NCI-H2029 (cell line): Measurements from ENCODE around the gene ENSA.
"Not testable (repeated sequence)": the region's sequence is repeated elsewhere in the genome, so short reads cannot be mapped to it uniquely, and the experiment has no call there.

Source experiments
- DNase-seq: peaks from one replicate; lab custom pipeline; 2025; lab: John Stamatoyannopoulos, UW

Gene ENSA

GRCh38 chr1:150580966-150581365 is 48.4 kb downstream of the ENSA start:
- not testable (repeated sequence) for DNase-seq

GRCh38 chr1:150579945-150580642 is 49.3 kb downstream of the ENSA start:
- DNase-seq: no peak

GRCh38 chr1:150579110-150579944 is 50.1 kb downstream of the ENSA start, which contains the start of gene MCL1:
Gene MCL1 (minus strand): TSS chr1:150579610. CDS start chr1:150579530, 80 bp downstream.
- peak; percentile 95 for DNase-seq

DNA sequence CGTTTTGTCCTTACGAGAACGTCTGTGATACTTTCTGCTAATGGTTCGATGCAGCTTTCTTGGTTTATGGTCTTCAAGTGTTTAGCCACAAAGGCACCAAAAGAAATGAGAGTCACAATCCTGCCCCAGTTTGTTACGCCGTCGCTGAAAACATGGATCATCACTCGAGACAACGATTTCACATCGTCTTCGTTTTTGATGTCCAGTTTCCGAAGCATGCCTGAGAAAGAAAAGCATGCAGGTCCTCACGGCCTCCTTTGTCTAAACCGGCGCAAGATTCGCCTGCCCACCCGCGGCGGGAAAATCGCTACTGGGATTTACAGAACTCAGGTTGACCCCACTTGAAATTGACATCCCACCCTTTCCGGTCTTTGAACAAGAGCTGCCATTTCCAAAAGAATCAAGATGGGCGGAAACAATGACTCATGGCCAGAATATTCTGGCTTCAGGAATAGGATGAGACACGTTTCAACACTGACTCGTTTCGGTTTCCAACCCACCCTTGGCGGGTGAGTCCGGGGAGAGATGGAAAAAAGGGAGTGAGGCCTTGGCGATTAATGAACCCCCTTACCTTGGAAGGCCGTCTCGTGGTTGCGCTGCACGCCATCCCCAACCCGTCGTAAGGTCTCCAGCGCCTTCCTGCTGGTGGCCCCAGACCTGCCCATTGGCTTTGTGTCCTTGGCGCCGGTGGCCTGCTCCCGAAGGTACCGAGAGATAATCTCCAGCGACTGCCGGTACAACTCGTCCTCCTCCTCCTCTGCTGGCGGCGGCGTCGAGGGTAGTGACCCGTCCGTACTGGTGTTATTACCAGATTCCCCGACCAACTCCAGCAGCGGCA is 50.9 kb downstream of the ENSA start:
- DNase-seq: peak; percentile 75

- DNase-seq: peak; percentile 30
Observed at GRCh38 chr1:150577557-150578271, 51.7 kb downstream of the ENSA start.

- no peak for DNase-seq
Observed at GRCh38 chr1:150576794-150577556, 52.4 kb downstream of the ENSA start.

DNA sequence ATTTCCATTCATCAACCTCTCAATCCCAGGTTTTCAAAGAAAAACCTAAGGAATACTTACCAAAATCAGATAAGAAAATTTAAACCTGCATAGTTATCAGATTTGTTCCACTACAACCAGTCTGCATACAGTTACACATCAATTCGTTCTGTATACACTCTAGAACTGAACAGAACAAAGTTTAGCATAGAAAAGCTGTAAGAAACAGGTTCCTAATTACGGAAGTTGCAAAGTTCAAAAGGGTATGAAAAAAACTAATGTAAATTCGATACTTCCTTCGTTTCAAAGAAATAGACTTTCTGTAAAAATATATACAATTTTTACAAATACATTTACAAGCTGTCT is 53.1 kb downstream of the ENSA start:
- no peak for DNase-seq

DNA sequence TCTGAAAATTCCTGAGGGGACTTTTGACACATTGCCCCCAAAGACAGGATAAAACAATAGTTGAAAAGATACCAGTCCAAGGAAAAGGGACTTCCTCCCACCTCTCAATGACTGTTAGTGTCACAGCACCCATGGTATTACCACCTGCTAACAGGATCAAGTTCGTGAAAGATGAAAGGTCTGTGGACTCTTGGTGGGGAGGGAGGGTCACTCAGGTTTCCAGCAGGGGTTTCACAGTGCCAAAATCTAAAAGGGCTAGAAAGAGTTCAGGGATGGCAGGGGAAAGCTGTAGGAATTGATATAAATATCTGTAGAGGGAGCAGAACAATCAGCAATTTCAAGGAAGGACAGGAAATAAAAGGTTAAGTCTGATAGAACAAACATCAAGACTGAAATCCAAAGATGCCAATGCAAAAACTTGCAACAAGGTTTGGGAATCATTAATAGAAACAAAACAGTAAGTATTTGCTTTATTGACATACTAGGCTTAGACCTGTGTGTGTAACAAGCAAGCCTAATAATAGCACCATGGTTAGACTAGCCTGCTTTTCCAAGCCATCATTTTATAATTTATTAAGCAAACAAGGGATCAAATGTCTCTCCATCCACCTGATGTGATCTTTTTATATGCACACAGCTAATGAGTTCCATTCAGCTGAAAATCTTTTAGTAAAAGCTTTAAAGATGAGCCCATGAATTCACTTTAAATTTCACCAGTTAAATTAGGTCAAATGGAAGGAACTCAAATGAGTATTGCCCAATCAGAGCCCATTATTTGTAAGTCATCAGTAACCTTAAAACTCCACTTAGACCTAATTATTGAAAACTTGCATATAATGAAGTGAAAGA is 53.7 kb downstream of the ENSA start:
- DNase-seq: no peak

DNA sequence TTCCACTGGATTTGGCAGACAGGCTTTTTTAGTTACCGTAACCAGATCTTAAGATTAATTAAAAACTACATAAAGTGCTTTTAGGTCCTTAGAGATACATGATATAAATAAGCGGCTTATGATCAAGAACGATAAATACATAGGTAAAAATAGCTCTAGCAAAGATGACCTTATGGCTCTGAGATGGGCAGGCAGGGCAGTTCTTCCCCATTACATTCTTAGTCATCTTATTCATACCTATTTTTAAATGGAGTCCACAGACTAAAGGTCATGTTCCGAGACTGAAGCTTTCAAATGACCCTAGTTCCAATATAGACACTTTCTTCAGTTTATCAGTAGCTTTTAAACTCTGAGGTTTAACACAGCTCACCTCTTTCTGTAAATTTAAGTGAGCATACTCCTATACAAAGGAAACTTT is 54.3 kb downstream of the ENSA start:
- no peak for DNase-seq

DNA sequence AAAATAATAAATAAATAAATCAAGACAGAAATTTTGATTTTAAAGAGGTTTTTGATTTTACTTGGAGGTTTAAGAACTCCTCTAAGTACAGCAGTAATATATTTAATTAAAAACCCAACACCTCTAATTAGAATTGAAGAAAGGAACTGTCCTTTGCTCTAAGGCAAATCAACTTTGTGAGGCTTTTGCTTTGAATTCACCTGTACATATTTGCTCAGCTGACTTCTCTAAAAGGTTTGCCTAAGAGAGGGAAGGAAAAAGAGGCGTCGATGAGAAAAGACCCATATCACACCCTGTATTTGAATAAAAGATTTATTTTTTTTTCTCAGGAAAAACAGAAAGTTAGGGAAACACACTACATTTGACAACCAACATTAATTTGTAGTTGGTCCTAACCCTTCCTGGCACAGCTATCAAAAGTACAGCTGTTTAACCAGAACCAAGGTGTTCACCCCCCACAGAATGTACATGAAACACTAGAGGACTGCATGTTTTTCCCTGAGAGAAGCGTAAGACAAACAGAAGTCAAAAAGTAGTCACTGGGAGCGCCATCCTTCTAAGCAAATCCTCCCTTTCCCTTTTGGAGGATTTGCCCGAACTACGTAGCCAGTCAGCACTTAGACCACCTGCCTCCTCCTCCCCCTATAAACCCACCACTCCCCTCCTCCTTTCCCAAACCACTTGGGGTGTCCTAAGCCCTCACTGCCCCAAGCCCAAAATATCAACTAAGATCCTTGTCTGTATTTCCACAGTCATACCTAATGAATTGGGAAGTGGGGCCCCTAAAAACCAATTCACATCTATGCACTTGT is 54.9 kb downstream of the ENSA start:
- DNase-seq: no peak

GRCh38 chr1:150573648-150574071 is 55.8 kb downstream of the ENSA start:
- not testable (repeated sequence) for DNase-seq

DNA sequence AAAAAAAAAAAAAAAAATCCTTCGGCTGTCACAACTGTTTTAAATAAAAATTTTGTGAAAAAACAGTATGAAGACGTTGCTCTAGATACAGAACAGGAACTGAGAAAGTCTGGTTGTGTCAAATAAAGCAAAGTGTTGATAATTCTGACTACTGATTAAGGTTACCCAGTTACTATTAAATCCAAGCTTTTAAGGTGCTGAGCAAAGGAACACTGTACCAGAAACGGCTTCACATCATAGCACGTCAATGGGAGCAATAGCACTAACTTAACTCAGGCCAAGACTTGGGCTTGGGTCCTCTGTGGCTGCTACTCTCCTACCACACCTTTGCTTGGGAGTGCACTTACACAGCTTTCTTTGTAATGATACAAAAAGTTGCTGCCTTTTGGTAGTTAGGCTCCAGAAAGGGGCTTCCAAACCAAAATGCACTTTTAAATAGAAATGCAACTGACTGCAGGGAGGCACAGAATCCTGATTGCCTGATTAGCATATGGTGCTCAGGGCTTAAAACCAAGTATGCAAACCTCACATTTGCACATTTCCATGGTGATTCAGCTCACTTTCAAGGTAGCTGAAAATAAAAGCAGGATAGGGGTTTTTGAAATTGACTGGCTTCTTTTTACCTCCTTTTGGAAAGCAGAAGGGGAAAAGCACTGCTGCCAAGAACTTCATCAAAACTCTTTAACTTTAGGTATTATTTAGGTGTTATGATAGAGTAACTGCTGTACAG is 56.3 kb downstream of the ENSA start:
- no peak for DNase-seq
